HEK293T (cell line): ENCODE data around the gene SLC35B2.

ENCODE experiments used
- ARNT ChIP-seq: fragments of 450-650 bp; IDR thresholded peaks from 2 replicates; pipeline ENCODE4 v1.6.1; 2017; ENCODE audit warnings: mild to moderate bottlenecking
- BHLHE40 ChIP-seq: fragments of 450-650 bp; IDR thresholded peaks from 2 replicates; pipeline ENCODE4 v1.6.1; 2016; ENCODE audit warnings: mild to moderate bottlenecking, moderate library complexity, borderline replicate concordance
- ELF4 ChIP-seq: fragments of 450-650 bp; IDR thresholded peaks from 2 replicates; pipeline ENCODE4 v1.6.1; 2017; ENCODE audit warnings: antibody characterized with exemption
- FOXA1 ChIP-seq: fragments of 450-650 bp; IDR thresholded peaks from 2 replicates; pipeline ENCODE4 v1.6.1; 2016; ENCODE audit warnings: mild to moderate bottlenecking
- FOXK2 ChIP-seq: fragments of 450-650 bp; IDR thresholded peaks from 2 replicates; pipeline ENCODE4 v1.6.1; 2016; ENCODE audit warnings: mild to moderate bottlenecking
- FOXM1 ChIP-seq: fragments of 450-650 bp; IDR thresholded peaks from 2 replicates; pipeline ENCODE4 v1.6.1; 2017; ENCODE audit warnings: mild to moderate bottlenecking, borderline replicate concordance
- HDGF ChIP-seq: fragments of 450-650 bp; IDR thresholded peaks from 2 replicates; pipeline ENCODE4 v1.6.1; 2017; ENCODE audit warnings: antibody characterized with exemption, borderline replicate concordance
- L3MBTL2 ChIP-seq: fragments of 450-650 bp; conservative IDR thresholded peaks from 2 replicates; pipeline ENCODE4 v1.6.1; 2016; ENCODE audit warnings: mild to moderate bottlenecking
- LEF1 ChIP-seq: fragments of 450-650 bp; IDR thresholded peaks from 2 replicates; pipeline ENCODE4 v1.6.1; 2017; ENCODE audit warnings: mild to moderate bottlenecking, borderline replicate concordance
- NFRKB ChIP-seq: fragments of 450-650 bp; IDR thresholded peaks from 2 replicates; pipeline ENCODE4 v1.6.1; 2016; ENCODE audit warnings: mild to moderate bottlenecking, moderate library complexity
- PKNOX1 ChIP-seq: fragments of 450-650 bp; IDR thresholded peaks from 2 replicates; pipeline ENCODE4 v1.6.1; 2016
- SP1 ChIP-seq: fragments of 450-650 bp; IDR thresholded peaks from 2 replicates; pipeline ENCODE4 v1.6.1; 2017
- TARDBP ChIP-seq: fragments of 450-650 bp; IDR thresholded peaks from 2 replicates; pipeline ENCODE4 v1.6.1; 2016
- ZNF384 ChIP-seq: fragments of 450-650 bp; IDR thresholded peaks from 2 replicates; pipeline ENCODE4 v1.6.1; 2016

DNA sequence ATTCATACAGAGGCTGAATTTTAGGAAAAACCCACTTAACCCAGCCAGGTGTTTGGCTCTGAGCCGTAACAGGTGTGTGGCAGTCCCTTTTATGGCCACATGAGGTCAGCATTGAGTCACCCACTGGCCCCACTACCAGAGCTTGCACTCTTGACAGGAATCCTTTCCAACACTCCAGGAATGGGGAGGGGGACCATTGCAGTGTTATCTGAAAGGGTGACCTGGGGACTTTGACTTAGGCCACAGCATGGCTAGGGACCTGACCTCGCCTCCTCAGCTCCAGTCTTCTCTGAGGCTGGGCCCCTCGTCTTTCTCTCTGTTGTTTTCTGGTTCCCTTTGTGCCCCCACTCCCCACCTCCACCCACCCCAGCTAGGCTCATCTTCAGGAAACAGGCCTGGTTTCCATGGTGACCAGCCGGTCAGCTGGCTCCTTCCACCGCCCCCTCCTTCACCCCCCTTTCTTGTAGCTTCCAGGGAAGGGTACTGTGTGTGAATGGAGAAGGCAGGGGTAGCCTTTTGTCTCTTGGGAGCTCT lies 10.8 kb upstream of the SLC35B2 start:
- TF ChIP-seq ZNF384 (no peak), BHLHE40 (no peak), FOXM1 (no peak), SP1 (no peak), PKNOX1 (no peak), ARNT (no peak), L3MBTL2 (no peak), ELF4 (no peak), HDGF (no peak), FOXK2 (no peak), TARDBP (no peak), LEF1 (no peak), FOXA1 (no peak), NFRKB (no peak)
